ENCODE measurements around the gene TAGLN2.

The TAGLN2 gene

DNA sequence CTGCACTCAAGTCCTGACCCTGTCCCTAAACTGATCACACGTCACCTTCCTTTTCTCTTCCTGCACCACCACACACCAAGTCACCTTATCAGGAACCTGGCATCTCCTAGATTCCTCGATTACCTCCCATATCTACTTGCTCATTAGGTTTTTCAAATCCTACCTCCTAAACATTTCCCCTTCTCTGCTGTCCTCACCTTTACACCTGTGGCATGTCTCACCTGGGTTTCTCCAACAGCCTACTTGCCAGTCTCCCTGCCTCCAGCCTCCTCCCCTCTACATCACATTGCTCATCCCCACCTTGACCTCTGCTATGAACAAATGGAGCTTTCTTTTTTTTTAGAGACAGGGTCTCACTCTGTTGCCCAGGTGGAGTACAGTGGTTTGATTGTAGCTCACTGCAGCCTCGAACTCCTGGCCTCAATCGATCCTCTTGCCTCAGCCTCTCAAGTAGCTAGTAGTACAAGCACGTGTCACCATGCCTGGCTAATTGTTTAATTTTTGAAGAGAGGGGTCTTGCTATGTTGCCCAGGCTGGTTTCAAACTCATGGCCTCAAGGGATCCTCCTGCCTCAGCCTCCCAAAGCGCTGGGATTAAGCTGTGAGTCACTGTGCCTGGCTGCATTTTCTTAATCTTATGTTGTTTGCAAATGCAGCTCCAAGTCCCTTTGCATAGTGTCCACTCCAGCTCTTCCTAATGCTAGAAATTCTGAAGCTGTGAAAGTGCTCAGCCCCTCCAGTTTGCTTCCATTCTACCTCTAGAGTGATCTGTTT lies 13.8 kb upstream of the TAGLN2 start:
- TF ChIP-seq, protein P1, sequence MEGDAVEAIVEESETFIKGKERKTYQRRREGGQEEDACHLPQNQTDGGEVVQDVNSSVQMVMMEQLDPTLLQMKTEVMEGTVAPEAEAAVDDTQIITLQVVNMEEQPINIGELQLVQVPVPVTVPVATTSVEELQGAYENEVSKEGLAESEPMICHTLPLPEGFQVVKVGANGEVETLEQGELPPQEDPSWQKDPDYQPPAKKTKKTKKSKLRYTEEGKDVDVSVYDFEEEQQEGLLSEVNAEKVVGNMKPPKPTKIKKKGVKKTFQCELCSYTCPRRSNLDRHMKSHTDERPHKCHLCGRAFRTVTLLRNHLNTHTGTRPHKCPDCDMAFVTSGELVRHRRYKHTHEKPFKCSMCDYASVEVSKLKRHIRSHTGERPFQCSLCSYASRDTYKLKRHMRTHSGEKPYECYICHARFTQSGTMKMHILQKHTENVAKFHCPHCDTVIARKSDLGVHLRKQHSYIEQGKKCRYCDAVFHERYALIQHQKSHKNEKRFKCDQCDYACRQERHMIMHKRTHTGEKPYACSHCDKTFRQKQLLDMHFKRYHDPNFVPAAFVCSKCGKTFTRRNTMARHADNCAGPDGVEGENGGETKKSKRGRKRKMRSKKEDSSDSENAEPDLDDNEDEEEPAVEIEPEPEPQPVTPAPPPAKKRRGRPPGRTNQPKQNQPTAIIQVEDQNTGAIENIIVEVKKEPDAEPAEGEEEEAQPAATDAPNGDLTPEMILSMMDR (IDR thresholded peaks at IDR 0.05; ENCODE audit: extremely low read depth, missing control alignments): no peak
- no peak for DNase-seq (ENCODE audit: low spot score)

DNA sequence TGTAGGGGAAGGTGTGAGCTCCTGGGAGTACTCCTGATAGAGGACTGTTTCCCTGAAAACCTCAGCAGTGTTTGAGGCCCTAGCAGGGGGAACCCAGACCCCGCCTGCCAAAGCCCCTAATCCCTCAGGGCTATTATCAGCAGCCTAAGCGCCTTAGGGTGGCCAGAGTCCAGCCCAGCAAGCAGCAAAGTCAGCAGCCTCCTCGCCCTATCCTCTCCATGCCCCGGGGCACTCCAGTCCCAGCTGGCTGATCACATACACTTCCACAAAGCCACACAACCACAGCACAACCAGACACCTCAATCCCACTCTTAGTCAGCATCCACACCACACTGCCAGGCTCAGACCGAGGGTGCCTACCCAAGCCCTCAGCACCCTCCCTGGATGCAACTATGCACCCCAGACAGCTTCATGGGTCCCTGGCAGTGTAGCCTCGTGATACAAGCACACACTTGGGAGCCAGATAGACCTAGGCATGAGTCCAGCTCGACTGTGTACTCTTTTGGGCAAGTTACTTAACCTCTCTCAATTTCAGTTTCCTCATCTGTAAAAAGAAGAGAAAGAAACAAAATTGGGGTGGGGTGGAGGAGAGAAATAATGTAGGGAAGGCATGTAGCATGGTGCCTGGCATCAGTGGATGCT lies 13.0 kb upstream of the TAGLN2 start:
- TF ChIP-seq, protein P1 (IDR thresholded peaks at IDR 0.05; ENCODE audit: extremely low read depth, missing control alignments): no peak
- DNase-seq (ENCODE audit: low spot score): no peak

DNA sequence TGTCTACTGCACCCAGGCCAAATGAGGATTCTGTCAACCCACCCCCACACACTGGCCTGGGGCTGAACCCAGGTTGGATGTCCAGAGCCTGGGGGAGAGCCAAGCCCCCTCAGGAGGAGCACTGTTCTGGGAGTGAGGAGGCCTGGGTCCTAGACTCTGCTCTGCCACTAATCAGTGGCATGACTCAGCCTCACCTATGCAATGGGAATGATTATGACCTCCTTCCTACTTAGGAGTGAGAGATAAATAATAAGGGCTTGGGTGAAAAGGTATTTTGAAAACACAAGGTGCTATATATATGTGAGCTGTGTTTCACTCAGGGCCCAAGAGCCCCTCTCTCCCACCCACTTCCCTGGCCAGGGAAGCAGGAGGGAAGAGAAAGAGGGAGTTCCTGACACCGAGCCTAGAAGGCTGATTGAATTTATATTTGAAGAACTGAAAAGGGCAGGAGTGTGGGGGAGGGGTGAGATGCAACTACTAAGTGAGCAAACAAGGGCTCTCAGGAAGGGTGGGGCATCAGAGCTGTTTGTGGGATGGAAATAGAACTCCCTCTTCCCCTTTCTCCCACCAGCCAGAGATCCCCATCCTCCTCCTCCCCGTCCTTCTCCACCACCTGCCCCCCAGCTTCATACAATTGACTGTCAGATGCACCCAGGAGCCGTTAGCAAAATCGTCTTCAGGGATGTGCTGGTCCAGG lies 11.9 kb upstream of the TAGLN2 start:
- TF ChIP-seq, protein P1 (IDR thresholded peaks at IDR 0.05; ENCODE audit: extremely low read depth, missing control alignments): no peak
- no peak for DNase-seq (ENCODE audit: low spot score)

DNA sequence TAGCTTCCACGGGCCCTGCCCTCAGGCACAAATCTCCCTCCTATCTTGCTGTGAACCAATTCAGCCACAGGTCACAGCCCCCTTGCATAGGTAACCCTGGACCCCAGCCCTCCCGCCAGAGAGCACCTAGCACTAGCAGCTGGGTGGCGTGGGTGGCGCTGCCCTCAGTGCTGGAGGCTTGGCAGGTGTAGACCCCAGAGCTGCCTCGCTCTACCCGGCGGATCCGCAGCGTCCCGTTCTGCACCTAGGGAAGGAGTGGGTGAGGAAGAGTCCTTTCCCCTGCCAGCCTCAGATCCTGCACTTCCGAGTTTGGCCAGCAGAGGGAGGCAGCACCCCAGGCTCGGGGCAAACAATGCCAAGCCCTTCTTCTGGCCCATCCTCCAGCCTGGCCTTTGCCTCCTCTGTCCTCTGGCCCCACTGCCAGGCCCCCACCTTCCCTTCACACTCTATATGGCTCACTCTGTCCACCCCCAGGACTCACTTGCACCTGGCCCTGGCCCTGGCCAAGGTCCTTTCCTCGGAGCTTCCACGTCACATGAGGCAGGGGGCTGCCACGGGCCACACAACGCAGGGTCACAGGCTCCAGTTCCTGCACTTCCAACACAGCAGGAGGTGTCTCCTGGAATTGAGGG lies 11.1 kb upstream of the TAGLN2 start:
- peak; percentile 88 for DNase-seq (ENCODE audit: low spot score)
- TF ChIP-seq, protein P1 (IDR thresholded peaks at IDR 0.05; ENCODE audit: extremely low read depth, missing control alignments): peak; percentile 96

DNA sequence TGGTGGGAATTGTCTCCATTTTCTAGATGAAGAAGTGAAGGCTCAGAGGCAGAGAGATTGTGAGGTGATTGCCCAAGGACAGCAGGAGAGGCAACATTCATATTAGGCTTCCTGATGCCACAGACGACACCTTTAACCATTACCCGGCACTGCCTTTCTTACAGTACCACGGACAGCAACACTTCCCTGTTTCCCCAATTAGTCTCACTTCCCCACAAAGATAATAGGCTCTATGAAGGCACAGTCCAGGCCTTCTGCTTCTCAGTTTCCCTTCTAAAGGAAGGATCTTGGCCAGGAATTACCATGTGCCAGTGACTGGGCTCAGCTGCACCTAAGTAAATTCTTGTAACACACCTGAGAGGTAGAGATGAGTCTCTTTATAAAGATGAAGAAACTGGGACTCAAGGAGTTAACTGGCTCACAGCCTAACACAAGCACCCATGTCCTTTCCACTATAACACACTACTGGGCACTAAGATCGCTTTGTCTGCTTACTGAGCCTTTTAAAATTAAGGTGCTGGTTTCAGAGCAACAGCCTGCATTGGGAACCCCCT lies 10.5 kb upstream of the TAGLN2 start:
- no peak for DNase-seq (ENCODE audit: low spot score)
- TF ChIP-seq, protein P1 (IDR thresholded peaks at IDR 0.05; ENCODE audit: extremely low read depth, missing control alignments): no peak

DNA sequence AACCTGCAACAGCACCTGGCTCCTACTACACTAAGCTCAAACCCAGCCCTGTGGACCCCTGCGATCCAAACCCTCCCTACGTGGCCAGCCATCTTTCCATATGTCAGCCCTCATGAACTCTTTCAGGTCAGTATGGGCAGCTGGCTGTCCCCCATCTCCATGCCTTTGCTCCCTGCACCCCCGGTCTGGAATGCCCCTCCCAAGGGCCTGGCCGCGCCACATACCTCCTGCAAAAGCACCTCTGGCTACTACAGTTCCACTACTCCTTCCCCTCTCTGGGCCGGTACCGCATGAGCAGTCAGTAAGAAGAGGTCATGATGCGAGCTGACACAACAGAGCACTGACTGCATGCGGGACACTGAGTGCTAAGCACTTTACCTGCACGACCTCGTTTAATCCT lies 10.0 kb upstream of the TAGLN2 start:
- DNase-seq (ENCODE audit: low spot score): no peak
- TF ChIP-seq, protein P1 (IDR thresholded peaks at IDR 0.05; ENCODE audit: extremely low read depth, missing control alignments): no peak
